Neural cell (in vitro differentiated cells): Measurements from ENCODE around the gene WRNIP1. TPM values are rescaled to one million over a fixed set of nuclear protein-coding genes. Genes with fewer than 3 reads are reported as not detected.

ENCODE experiments used
- H2AFZ ChIP-seq: fragments of 200-600, 300-800 bp; sonication (generic), shearing (Covaris generic); 2 replicates; pipeline ENCODE4 v1.6.0; 2014; ENCODE audit warnings: low read depth, mild to moderate bottlenecking, antibody characterized with exemption, low read length, moderate library complexity
- H3F3A ChIP-seq: fragments of 200-600 bp; shearing (Covaris generic); 2 replicates; pipeline ENCODE4 v1.6.1; 2016; ENCODE audit warnings: mild to moderate bottlenecking, moderate library complexity, mixed read lengths, antibody characterized with exemption, low read length; ENCODE audit not compliant: insufficient read depth, poor library complexity, severe bottlenecking
- H3K27ac ChIP-seq: fragments of 200-600, 300-800 bp; sonication (generic), shearing (Covaris generic); 2 replicates; pipeline ENCODE4 v1.5.1; 2014; ENCODE audit warnings: mild to moderate bottlenecking, low read length, moderate library complexity
- H3K27me3 ChIP-seq: fragments of 300-800, 200-600 bp; sonication (generic), shearing (Covaris generic); 2 replicates; pipeline ENCODE4 v1.6.0; 2014; ENCODE audit warnings: mild to moderate bottlenecking, low read depth, low read length, moderate library complexity; ENCODE audit not compliant: insufficient read depth
- H3K36me3 ChIP-seq: fragments of 300-800, 200-600 bp; sonication (generic), shearing (Covaris generic); 2 replicates; pipeline ENCODE4 v1.5.1; 2014; ENCODE audit warnings: mild to moderate bottlenecking, antibody characterized with exemption, low read length, moderate library complexity; ENCODE audit not compliant: insufficient read depth
- H3K4me2 ChIP-seq: fragments of 300-800, 200-600 bp; sonication (generic), shearing (Covaris generic); 2 replicates; pipeline ENCODE4 v1.6.0; 2014; ENCODE audit warnings: mild to moderate bottlenecking, low read length
- H3K4me3 ChIP-seq: fragments of 300-800, 200-600 bp; sonication (generic), shearing (Covaris generic); 2 replicates; pipeline ENCODE4 v1.5.1; 2014; ENCODE audit warnings: mild to moderate bottlenecking, low read length, moderate library complexity
- H3K79me2 ChIP-seq: fragments of 200-600 bp; shearing (Covaris generic); replicated peaks from 2 replicates; pipeline ENCODE4 v1.6.0; 2014; ENCODE audit warnings: mild to moderate bottlenecking, low read length, moderate library complexity; ENCODE audit not compliant: insufficient read depth
- H3K9ac ChIP-seq: fragments of 300-800, 200-600 bp; sonication (generic), shearing (Covaris generic); 2 replicates; pipeline ENCODE4 v1.6.1; 2016; ENCODE audit warnings: mild to moderate bottlenecking, low read length, mixed read lengths
- H3K9me2 ChIP-seq: fragments of 200-600 bp; shearing (Covaris generic); 2 replicates; pipeline ENCODE4 v1.6.1; 2016; ENCODE audit warnings: mild to moderate bottlenecking, low read length, mixed read lengths; ENCODE audit not compliant: insufficient read depth
- H3K9me3 ChIP-seq: fragments of 200-600, 300-800 bp; sonication (generic), shearing (Covaris generic); 2 replicates; pipeline ENCODE4 v1.6.1; 2016; ENCODE audit warnings: mild to moderate bottlenecking, mixed run types, low read length, moderate library complexity, mixed read lengths
- H4K20me1 ChIP-seq: fragments of 200-600 bp; shearing (Covaris generic); 2 replicates; pipeline ENCODE4 v1.6.1; 2016; ENCODE audit warnings: mild to moderate bottlenecking, mixed run types; ENCODE audit not compliant: insufficient read depth
- CTCF ChIP-seq: fragments of 450-650 bp; IDR thresholded peaks from 2 replicates; pipeline ENCODE4 v1.5.1; 2014; ENCODE audit warnings: antibody characterized with exemption, mild to moderate bottlenecking, moderate library complexity; ENCODE audit not compliant: poor library complexity, severe bottlenecking
- EP300 ChIP-seq: fragments of 450-650 bp; conservative IDR thresholded peaks from 2 replicates; pipeline ENCODE4 v1.6.1; 2014; ENCODE audit warnings: antibody characterized with exemption, mild to moderate bottlenecking, moderate library complexity; ENCODE audit not compliant: poor library complexity, severe bottlenecking
- EZH2 ChIP-seq: fragments of 200-600, 300-800 bp; shearing (Covaris generic), sonication (generic); IDR thresholded peaks from 2 replicates; pipeline ENCODE4 v1.6.1; 2014; ENCODE audit warnings: antibody characterized with exemption, low read length, borderline replicate concordance, mild to moderate bottlenecking; ENCODE audit not compliant: insufficient read depth, poor library complexity, severe bottlenecking
- MXI1 ChIP-seq: fragments of 450-650 bp; conservative IDR thresholded peaks from 2 replicates; pipeline ENCODE4 v1.6.1; 2014; ENCODE audit warnings: antibody characterized with exemption, mild to moderate bottlenecking; ENCODE audit not compliant: poor library complexity, severe bottlenecking
- POLR2AphosphoS5 ChIP-seq: IDR thresholded peaks from 2 replicates; pipeline ENCODE4 v1.6.1; 2012
- RAD21 ChIP-seq: fragments of 450-650 bp; conservative IDR thresholded peaks from 2 replicates; pipeline ENCODE4 v1.6.1; 2014; ENCODE audit warnings: antibody characterized with exemption, mild to moderate bottlenecking, moderate library complexity
- REST ChIP-seq: IDR thresholded peaks from 2 replicates; pipeline ENCODE4 v1.6.1; 2012; ENCODE audit warnings: borderline replicate concordance
- SMC3 ChIP-seq: fragments of 450-650 bp; conservative IDR thresholded peaks from 2 replicates; pipeline ENCODE4 v1.6.1; 2014; ENCODE audit warnings: antibody characterized with exemption, mild to moderate bottlenecking, moderate library complexity; ENCODE audit not compliant: poor library complexity
- TAF1 ChIP-seq: IDR thresholded peaks from 2 replicates; pipeline ENCODE4 v1.6.1; 2012; ENCODE audit warnings: low read depth
- polyA plus RNA-seq: library from polyadenylated mRNA; depleted of rRNA; stranded (reverse); fragments of >200 nt; gene quantifications from 2 replicates; pipeline ENCODE4 v1.2.3, GENCODE V29; 2014

The WRNIP1 gene
- polyA plus RNA-seq, 1 donor from 2014 or later, result 93.7 TPM

GRCh38 chr6:2806644-2807043 lies 41.5 kb downstream of the WRNIP1 start:
- Histone ChIP-seq H3K27ac (no peak overlapping the region), H3K9me3 (no peaks in the 10 kb centered on the region), H3K9me2 (no peaks in the 10 kb centered on the region), H2AFZ (no peak overlapping the region), H3K4me3 (no peak overlapping the region), H3F3A (no peaks in the 10 kb centered on the region), H3K79me2 (no peaks in the 10 kb centered on the region), H3K36me3 (no peaks in the 10 kb centered on the region), H3K4me2 (no peak overlapping the region), H3K9ac (no peak overlapping the region), H3K27me3 (no peaks in the 10 kb centered on the region), H4K20me1 (no peaks in the 10 kb centered on the region)
- no peak for TF ChIP-seq SMC3
- TF ChIP-seq EZH2, result no peak
- TF ChIP-seq REST, result no peak
- TF ChIP-seq EP300, result no peak
- no peak for TF ChIP-seq RAD21
- no peak for TF ChIP-seq MXI1
- no peak for TF ChIP-seq TAF1
- TF ChIP-seq POLR2AphosphoS5, result no peak
- no peak for TF ChIP-seq CTCF

- H3K4me3 ChIP-seq, result no peak overlapping the region
- no peak for TF ChIP-seq SMC3
- TF ChIP-seq TAF1, result no peak
- TF ChIP-seq EZH2, result no peak
- TF ChIP-seq EP300, result no peak
- no peak for TF ChIP-seq RAD21
- TF ChIP-seq POLR2AphosphoS5, result no peak
- no peak for TF ChIP-seq CTCF
- TF ChIP-seq REST, result no peak
- no peak for TF ChIP-seq MXI1
Measured at GRCh38 chr6:2807342-2808090, 42.3 kb downstream of the WRNIP1 start.

More at GRCh38 chr6:2807342-2808090, 42.3 kb downstream of the WRNIP1 start:
- Histone ChIP-seq H3K9ac (no peak overlapping the region), H2AFZ (no peak overlapping the region), H4K20me1 (no peaks in the 10 kb centered on the region), H3K9me3 (no peaks in the 10 kb centered on the region), H3K9me2 (no peaks in the 10 kb centered on the region), H3K79me2 (no peaks in the 10 kb centered on the region), H3K36me3 (no peaks in the 10 kb centered on the region), H3K27ac (no peak overlapping the region), H3F3A (no peaks in the 10 kb centered on the region), H3K27me3 (no peaks in the 10 kb centered on the region), H3K4me2 (no peak overlapping the region)
